ENCODE data around the gene ZFP57.

ZFP57 gene

GRCh38 chr6:29680904-29681303 lies at the start of gene ZFP57:
ZFP57 (minus strand) TSS chr6:29681152; CDS start chr6:29677003, 4,149 bp downstream.
- no peak for DNase-seq

DNA sequence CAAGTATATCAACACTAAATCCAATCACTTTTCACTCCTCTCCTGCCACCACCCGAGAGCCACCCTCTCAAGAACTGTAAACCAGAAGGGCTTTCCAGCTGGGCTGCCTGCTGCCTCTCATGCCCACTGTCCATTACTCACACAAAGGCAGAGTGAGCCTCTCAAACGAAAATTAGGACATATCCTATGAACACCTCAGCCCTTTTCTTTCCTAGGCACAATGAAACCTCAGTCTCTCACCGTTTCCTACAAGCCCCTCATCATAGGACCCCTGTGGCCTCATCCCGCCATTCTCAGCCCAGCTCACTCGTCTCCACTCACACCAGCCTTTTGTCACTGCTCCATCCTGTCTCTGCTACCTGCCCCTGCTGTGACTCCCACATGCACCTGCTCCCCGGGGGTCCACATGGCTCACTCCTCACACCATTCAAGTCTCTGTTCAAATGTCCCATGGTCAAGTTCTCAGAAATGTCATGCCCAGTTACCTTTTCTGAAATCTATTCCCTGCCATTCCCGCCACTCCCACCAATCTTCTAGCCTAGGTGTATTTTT lies 49.7 kb upstream of the ZFP57 start:
- DNase-seq = no peak

DNA sequence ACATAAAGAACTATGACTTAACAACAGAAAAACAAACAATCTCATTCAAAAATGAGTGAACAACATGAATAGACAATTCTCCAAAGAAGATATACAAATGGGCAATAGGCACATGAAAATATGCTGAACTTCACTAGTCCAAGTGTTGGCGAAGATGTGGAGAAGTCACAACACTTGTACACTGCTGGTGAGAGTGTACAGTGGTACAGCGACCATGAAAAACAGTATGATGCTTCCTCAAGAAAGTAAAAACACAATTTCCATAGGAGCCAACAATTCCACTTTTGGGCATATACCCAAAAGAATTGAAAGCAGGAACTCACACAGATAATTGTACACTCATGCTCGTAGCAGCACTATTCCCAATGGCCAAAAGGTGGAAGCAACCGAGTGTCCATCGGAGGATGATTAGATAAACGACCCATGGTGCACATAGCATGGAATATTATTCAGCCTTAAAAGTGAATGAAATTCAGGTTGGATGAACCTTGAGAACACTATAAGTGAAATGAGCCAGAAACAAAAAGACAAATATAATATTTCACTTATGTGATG lies 48.9 kb upstream of the ZFP57 start:
- DNase-seq = no peak

DNA sequence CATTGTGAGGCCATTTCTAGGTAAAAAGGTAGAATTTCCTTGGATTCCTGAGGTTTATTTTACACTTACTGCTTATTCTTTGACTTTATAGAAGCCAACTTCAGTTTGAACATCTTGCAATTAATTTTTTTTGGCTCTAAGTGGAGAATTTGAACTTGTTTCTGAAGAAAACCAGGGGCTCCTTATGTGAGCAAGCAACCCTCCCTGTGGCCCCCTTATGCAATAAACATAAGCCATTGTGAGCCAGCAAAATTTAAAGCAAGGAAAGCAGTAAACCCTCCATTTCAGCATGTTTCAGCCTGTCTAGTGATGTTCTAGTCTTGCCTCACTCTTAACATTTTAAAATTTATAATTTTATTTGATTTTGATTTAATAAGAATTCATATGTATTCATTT lies 47.9 kb upstream of the ZFP57 start:
- DNase-seq = no peak

DNA sequence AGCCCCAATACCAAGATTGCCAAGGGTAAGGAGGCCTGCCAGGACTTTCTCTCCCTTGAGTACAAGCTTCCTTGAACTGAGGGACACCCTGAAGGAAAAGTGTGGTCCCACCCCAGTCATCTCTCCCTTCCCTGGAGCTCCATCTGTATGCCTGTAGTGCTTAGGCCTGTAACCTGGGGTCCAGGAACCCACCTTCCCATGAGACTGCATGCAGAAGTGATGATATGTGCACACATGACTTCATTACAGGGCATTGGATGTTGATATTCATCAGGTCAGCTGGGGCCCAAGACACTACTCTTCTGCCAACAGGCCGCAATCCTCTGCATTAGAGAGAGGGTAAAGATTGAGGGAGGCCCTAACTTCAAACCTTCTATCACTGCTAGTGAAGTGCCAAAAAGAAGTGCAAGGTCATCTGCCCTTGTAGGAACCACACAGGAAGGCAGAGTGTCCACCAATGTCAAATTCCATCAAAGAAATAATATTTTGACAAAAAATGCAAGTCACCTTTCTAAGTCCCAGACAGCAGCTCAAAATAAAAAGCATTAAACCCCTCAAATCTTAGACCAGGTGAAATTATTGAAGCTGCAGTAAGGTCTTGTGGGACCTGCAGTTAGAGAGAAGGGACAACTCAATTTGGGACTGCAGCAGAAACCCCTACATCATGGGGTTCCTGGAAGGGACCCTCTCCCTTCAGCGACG lies 47.4 kb upstream of the ZFP57 start:
- DNase-seq = no peak

GRCh38 chr6:29727637-29728036 lies 46.7 kb upstream of the ZFP57 start:
- DNase-seq = no peak

- DNase-seq = no peak
These were observed 45.7 kb upstream of the ZFP57 start for GRCh38 chr6:29726571-29727194.

DNA sequence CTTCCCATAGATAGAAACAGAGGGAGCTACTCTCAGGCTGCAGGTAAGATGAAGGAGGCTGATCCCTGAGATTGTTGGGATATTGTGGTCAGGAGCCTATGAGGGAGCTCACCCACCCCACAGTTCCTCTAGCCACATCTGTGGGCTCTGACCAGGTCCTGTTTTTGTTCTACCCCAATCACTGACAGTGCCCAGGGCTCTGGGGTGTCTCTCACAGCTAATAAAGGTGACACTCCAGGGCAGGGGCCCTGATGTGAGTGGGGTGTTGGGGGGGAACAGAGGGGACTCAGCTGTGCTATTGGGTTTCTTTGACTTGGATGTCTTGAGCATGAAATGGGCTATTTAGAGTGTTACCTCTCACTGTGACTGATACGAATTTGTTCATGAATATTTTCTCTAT lies 45.0 kb upstream of the ZFP57 start:
- DNase-seq = no peak

DNA sequence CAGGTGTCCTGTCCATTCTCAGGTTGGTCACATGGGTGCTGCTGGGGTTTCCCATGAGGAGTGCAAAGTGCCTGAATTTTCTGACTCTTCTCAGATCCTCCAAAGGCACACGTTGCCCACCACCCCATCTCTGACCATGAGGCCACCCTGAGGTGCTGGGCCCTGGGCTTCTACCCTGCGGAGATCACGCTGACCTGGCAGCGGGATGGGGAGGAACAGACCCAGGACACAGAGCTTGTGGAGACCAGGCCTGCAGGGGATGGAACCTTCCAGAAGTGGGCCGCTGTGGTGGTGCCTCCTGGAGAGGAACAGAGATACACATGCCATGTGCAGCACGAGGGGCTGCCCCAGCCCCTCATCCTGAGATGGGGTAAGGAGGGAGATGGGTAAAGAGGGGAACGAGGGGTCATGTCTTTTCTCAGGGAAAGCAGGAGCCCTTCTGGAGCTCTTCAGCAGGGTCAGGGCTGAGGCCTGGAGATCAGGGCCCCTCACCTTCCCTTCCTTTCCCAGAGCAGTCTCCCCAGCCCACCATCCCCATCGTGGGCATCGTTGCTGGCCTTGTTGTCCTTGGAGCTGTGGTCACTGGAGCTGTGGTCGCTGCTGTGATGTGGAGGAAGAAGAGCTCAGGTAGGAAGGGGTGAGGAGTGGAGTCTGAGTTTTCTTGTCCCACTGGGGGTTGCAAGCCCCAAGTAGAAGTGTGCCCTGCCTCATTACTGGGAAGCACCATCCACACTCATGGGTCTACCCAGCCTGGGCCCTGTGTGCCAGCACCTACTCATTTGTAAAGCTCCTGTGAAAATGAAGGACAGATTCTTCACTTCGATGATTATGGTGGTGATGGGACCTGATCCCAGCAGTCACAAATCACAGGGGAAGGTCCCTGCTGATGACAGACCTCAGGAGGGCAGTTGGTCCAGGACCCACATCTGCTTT lies 44.3 kb upstream of the ZFP57 start:
- DNase-seq = no peak

- DNase-seq = no peak
These were observed 43.0 kb upstream of the ZFP57 start for GRCh38 chr6:29723666-29724588.

- peak; percentile 51 for DNase-seq
These were observed 42.3 kb upstream of the ZFP57 start, which contains the start of gene HLA-F for GRCh38 chr6:29723262-29723665. HLA-F (plus strand) TSS chr6:29723434; CDS start chr6:29723464, 30 bp downstream.

DNA sequence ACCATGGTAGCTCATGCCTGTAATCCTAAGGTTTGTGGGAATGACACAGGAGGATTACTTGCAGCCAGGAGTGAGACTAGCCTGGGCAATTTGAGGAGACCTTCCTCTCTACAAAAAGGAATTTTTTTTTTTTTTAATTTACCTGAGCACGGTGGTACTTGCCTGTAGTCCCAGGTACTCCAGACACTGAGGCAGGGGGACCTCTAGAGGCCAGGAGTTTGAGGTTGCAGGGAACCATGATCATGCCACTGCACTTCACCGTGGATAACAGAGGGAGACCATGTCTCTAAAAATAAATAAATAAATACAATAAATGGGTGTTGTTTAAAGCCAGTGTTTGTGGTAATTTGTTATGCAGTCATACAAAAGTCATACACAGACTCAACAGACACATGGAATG lies 39.9 kb upstream of the ZFP57 start:
- no peak for DNase-seq

DNA sequence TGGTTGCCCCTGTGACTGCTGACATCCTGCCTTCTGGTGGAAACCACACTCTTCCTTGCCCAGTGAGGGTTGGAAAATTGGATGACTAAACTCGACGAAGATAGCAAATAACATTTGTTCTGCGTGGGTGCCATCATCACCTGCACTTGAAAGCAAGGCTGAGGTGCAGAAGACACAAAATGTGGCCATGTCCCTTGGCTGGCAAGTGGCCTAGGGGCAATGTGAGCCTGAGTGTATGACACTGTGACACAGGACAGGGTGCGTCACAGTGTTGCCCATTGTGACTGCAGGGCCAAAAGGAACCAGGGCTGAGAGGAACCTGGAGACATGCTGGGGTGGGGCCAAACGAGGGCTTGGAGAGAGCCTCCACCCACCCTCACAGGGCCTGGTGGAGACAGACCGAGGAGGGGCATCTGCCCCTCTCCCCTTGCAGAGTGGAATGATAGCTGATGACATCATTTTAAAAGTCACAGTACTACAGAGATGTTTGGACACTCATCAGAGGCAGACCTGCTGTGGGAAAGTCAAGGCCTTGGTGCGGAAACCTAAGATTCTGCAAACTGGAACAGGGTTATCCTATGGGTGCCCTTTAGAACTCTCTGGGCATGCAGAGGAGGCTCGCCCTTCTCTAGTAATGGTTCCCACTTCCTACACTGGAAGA lies 29.5 kb upstream of the ZFP57 start:
- DNase-seq = no peak

GRCh38 chr6:29709188-29709587 lies 28.2 kb upstream of the ZFP57 start:
- no peak for DNase-seq

DNA sequence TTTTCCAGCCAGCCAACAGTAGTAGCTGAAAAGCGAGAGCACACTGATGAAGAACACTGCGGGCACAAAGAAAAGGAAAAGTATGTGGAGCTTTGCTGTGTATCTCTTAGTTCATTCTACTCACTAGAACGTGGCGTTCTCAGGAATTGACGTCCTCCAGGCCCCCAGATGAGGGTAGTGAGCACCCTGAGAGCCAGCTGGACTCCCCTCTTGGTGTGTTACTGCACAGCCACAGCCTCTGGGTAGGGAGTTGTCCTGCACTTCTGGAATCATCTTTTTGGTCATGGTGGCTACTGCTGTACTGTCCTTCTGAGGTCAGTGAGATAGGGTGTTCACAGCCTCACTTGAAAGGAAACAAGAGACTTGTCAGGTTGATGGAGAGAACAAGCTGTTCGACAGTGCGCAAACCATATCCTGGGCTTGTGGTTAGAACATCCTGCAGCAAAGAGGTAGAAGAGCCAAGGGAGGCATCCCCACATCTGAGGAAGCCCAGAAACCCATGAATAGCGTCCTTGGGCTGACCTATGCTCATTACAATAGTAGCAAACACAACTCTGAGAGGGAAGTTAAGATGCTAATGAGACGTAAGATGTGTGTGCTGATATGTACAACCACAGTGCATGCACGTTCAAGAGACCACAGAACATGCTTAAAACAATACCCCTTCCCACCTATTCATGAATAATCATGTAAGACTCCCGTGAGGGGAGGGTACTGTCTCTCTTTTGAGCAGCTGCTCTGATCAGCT lies 27.7 kb upstream of the ZFP57 start:
- no peak for DNase-seq

DNA sequence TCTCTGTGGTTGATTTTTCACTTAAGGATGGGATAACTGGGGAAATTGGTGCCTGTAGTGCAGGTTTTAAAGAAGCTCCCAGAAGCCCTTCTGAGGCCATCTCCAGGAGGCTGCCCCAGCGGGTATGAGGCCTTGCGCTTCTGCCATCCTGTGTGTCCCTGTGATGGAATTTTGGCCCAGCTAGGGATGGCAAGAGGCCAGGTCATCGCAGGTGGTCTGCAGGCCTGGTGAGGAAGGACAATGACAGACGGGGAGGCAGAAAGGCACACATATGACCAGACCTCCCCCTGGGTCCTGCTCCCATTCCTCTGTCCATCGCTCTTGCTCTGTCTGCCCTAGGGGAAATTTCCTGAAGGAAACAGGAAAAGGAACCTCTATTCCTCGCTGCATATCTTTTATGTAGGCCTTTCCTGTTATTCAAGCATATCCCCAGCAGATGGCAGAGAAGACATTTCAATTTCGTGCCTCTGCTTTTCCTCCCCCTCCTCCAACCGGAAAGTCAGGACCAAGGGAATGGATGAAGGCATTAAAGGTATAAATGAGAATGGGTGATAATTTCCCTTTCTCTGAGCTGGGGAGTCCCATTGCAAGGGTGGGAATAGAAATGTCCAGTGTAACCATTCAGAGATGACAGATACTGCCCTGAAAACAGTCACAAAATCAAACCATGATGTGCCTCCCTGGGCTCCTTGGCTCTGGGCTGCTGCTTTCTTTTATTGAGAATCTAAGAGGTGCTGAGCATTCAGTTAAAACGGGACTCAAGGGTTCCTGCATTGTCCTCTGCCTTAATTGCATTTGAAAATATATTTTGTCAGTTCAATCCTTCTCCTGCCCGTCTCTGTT lies 24.7 kb upstream of the ZFP57 start:
- DNase-seq = no peak

DNA sequence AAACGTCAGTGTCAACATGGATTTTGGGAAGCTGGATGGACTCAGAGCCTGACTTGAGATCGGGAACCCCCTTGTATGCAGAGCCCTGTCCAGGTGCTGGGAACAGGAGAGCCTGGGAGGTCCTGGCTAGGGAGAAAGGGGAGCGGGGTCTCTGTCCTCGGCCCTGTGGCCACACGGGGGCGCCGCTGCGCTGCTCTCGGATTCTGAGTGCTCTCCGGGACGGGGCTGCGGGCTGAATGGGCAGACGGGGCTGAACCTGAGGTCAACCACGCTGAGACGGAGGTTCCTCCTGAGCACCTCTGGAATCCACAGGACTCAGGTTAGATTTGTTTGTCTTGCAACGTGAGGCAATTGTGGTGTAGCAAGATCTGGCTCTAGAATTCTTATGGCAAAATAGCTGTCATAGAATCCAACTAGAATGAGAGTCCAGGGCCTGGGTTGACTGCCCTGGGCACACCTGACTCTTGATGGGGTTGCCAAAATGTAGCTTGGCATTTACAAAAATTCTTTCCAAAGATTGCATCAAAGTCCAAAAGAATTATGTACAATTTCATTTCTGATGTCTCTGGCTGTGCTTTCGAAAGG lies 21.7 kb upstream of the ZFP57 start:
- DNase-seq = no peak

- DNase-seq = no peak
These were observed 15.5 kb upstream of the ZFP57 start for GRCh38 chr6:29696147-29697125.
